ENCODE measurements around the gene SYNJ2. TPM values are rescaled to one million over a fixed set of nuclear protein-coding genes. Genes with fewer than 3 reads are reported as not detected.

Gene SYNJ2
- total RNA-seq, 1 experiment from 2014 or later, result 24.5 TPM

DNA sequence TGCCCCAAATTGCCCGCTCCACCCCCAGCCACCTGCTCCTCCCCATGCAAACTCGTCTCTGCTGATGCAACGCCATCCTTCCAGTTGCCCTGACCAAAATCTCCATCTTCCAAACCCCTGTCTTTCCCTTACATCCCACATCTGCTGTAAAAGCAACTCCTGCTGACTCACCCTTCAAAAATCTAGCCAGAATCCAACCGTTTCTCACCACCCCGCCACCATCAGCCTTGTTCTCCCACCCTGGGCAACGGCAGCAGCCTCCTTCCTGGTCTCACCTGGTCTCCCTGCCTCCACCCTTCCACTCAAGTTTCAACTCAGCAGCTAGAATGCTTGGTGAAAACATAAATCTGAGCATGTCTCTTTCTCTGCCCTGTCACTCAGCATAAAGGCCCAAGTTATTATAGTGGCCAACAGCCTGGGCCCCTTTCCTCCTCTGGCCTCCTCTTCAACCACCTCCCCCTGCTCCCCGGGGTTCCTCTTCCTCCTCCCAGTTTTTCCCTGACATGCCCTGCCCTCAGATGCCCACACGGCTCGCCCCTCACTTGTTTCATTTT is 7.2 kb upstream of the SYNJ2 start:
- no peak overlapping the region for H3K4me2 ChIP-seq (ENCODE audit: insufficient read depth, insufficient read length, low read length)
- no peaks in the 10 kb centered on the region for H3K27me3 ChIP-seq (ENCODE audit: insufficient read depth, low read length)
- Mint-ChIP-seq H3K9me3 (no peaks in the 10 kb centered on the region), H3K27ac (no peak overlapping the region; a peak in 1 of 7 replicates), H3K4me1 (peaks cover 21 to 26% of the 10 kb centered on the region in 2 experiments), H3K36me3 (ENCODE audit: insufficient read depth in 1 of 3, low read depth in 3 of 3) (no peaks in the 10 kb centered on the region; a peak in 1 of 7 replicates), H3K4me3 (no peak overlapping the region; a peak in 1 of 5 replicates), H3K27me3 (ENCODE audit: low read depth) (peaks cover 20% of the 10 kb centered on the region)
- no peak overlapping the region for H2AFZ ChIP-seq (ENCODE audit: low read length)
- no peaks in the 10 kb centered on the region for H4K20me1 ChIP-seq (ENCODE audit: control insufficient read depth, insufficient read depth, insufficient read length)
- no peak overlapping the region for H3T11ph ChIP-seq (ENCODE audit: low read length)
- H3K4me1 ChIP-seq (ENCODE audit: insufficient read depth, low read length), result no peaks in the 10 kb centered on the region
- H3K79me1 ChIP-seq (ENCODE audit: insufficient read depth, low read depth, low read length, poor library complexity, severe bottlenecking), result no peaks in the 10 kb centered on the region
- TF ChIP-seq, protein P1, sequence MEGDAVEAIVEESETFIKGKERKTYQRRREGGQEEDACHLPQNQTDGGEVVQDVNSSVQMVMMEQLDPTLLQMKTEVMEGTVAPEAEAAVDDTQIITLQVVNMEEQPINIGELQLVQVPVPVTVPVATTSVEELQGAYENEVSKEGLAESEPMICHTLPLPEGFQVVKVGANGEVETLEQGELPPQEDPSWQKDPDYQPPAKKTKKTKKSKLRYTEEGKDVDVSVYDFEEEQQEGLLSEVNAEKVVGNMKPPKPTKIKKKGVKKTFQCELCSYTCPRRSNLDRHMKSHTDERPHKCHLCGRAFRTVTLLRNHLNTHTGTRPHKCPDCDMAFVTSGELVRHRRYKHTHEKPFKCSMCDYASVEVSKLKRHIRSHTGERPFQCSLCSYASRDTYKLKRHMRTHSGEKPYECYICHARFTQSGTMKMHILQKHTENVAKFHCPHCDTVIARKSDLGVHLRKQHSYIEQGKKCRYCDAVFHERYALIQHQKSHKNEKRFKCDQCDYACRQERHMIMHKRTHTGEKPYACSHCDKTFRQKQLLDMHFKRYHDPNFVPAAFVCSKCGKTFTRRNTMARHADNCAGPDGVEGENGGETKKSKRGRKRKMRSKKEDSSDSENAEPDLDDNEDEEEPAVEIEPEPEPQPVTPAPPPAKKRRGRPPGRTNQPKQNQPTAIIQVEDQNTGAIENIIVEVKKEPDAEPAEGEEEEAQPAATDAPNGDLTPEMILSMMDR (conservative IDR thresholded peaks at IDR 0.05), result no peak
- no peak overlapping the region for H2BK12ac ChIP-seq (ENCODE audit: insufficient read length, low read depth, low read length)
- no peak overlapping the region for H2BK15ac ChIP-seq (ENCODE audit: low read depth, low read length)
- H3K9ac ChIP-seq (ENCODE audit: extremely low read depth, insufficient read length, low read length), result no peak overlapping the region
- H3K23ac ChIP-seq (ENCODE audit: insufficient read length, low read depth, low read length), result no peak overlapping the region
- DNase-seq, result no peak
- H4K91ac ChIP-seq (ENCODE audit: insufficient read length, low read depth, low read length), result no peak overlapping the region
- no peak overlapping the region for H3K4ac ChIP-seq (ENCODE audit: low read depth, low read length)
- H4K8ac ChIP-seq (replicated peaks; ENCODE audit: insufficient read length, low read depth, low read length), result no peak overlapping the region
- WGBS (ENCODE audit: extremely low coverage, insufficient read length, low lambda C conversion rate), result no CpG with 5 or more reads among the region's 9 CpGs
- no peak overlapping the region for H3K56ac ChIP-seq (ENCODE audit: insufficient read length, low read depth, low read length)
- H2BK5ac ChIP-seq (ENCODE audit: insufficient read length, low read length), result no peak overlapping the region
- H2BK20ac ChIP-seq (ENCODE audit: low read depth, low read length, poor library complexity, severe bottlenecking), result no peak overlapping the region
- no peak overlapping the region for H4K5ac ChIP-seq (ENCODE audit: insufficient read length, low read depth, low read length)
- H2BK120ac ChIP-seq (ENCODE audit: low read depth, low read length, poor library complexity, severe bottlenecking), result no peak overlapping the region
- H3K27ac ChIP-seq (ENCODE audit: insufficient read length, low read depth, low read length), result no peak overlapping the region
- H3K9me3 ChIP-seq (ENCODE audit: control insufficient read depth, low read depth, low read length), result no peaks in the 10 kb centered on the region
- H2AK5ac ChIP-seq (ENCODE audit: insufficient read length, low read length), result no peak overlapping the region
- no peaks in the 10 kb centered on the region for H3K79me2 ChIP-seq (ENCODE audit: insufficient read depth, low read length)
- no peak overlapping the region for H3K14ac ChIP-seq (ENCODE audit: insufficient read depth, low read length)
- H3K18ac ChIP-seq (ENCODE audit: insufficient read length, low read depth, low read length), result no peak overlapping the region
- no peaks in the 10 kb centered on the region for H3K23me2 ChIP-seq (ENCODE audit: insufficient read length, low read depth, low read length, poor library complexity, severe bottlenecking)
